K562 treated with DMSO at 1 percent for 4 hours (cell line): Measurements from ENCODE around the gene LYPD3. TPM values are rescaled to one million over a fixed set of nuclear protein-coding genes. Genes with fewer than 3 reads are reported as not detected.

Source experiments
- total RNA-seq: library from RNA; unstranded; fragments of 300-600 nt; gene quantifications from 2 replicates; pipeline ENCODE4 v1.2.3, GENCODE V29; 2022; ENCODE audit not compliant: insufficient read depth

Gene LYPD3
- 1.2 TPM in 1 of 2 replicates, not detected in the other for total RNA-seq

DNA sequence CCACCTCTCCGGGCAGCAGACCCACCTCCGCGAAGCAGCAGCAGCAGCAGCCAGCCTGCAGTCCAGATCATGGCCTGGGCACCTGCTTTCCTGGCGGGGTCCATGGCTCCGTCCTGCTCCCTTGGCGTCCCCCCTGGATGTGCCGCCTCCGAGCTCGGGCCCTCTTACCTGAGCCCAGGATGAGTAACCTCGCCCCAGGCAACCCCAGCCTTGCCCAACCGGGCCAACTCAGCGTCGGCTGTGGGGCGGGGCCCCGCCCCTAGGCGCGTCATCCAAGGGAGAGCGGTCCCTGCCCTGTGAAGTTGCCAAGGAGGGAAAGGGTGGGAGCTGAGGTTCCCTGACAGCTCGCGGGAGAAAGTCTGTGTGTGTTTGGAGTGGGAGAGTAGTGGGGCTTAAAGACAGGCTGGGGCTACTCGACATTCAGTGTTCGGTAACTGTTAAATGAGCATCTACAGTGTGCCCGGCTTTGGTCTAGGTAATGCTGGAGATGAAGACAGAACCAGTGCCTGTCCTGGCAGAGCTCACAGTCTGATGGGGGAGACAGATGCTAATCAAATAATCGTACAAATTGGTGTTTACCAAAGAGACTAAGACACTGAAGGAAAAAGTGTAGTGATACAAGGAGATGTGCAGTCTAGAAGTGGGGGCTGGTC lies at the start of gene LYPD3:
Gene LYPD3 (minus strand): TSS at position 141 of the 653 bp plus-strand sequence. CDS start 37 bp downstream, at position 104.

DNA sequence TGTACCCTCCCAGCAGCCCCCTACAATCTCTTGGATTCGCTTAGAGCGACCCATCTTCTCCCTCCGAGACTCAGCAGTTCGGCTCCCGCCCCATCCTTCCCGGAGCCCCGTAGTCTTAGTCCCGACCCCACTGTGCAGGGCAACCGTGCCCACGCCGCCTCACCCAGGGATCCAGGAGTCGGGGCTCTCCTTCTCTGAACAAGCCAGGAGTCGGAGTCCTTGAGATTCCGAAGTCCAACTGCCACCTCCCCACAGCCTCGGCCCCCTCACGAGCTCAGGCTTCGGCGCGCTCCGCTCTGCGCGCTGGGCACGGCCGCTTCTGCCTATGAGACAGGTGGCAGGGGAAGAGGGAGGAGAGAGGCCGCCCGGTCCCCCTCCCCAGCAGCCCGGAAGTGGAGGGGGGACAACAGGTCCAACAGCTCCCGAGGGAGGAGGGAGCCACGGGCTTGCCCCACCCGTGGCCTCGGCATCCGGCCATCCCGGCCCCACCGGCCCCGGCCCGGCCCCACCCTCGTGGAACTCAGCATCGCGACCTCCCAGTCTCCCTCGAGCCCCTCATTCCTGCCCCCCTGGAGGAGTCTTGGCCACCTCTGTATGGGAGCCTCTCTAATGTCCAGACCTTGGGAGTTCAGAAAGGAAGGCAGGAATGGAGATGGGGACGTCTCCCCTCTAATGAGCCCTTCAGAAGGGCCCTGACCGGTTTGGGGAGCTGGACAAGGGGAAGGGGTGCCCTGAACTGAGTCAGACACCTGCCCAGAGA lies 39.2 kb upstream of the LYPD3 start, which contains the start of gene PHLDB3:
Gene PHLDB3 (minus strand): TSS at position 321 of the 760 bp plus-strand sequence. CDS start 628 bp downstream, outside the sequence.

DNA sequence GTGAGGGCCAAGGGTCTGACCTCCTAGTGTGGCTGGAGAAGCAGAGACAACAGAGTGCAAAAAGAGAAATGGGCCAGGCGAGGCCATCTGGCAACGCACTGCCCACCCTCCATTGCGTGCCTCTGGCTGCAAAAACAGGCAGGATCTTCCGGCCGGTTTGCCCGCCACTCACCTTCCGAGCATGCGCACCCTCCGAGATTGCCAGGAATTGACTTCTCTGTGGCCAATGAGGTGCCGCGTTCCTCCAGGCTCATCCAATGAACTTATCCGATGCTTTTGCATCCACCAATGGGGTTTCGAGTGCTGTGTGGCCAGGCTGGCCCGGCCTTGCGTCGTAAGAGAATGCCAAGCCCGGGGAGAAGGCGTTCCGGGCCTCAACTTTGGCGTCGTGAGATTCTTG lies 50.9 kb downstream of the LYPD3 start, which contains the start of gene TEX101:
Gene TEX101 (plus strand): TSS at position 337 of the 400 bp plus-strand sequence. CDS start 1,030 bp downstream, outside the sequence.

Other genes with a start within 250 kb of the LYPD3 start
- gene PSG9, start 196.1 kb downstream of the LYPD3 start, total RNA-seq, result not detected in 2 replicates
- gene CD177, start 111.9 kb downstream of the LYPD3 start, total RNA-seq, result not detected in 2 replicates
- 0.76 and 1.6 TPM in 2 replicates for gene TEX101, start 50.7 kb downstream of the LYPD3 start, total RNA-seq
- 10.0 and 14.5 TPM in 2 replicates for gene PHLDB3, start 39.1 kb upstream of the LYPD3 start, total RNA-seq
- gene ETHE1, start 61.6 kb upstream of the LYPD3 start, total RNA-seq, result 18.3 and 26.5 TPM in 2 replicates
- 0.98 and 1.4 TPM in 2 replicates for gene ZNF575, start 67.6 kb upstream of the LYPD3 start, total RNA-seq
- 47.9 and 49.2 TPM in 2 replicates for gene XRCC1, start 109.9 kb upstream of the LYPD3 start, total RNA-seq
- gene PINLYP, start 110.2 kb upstream of the LYPD3 start, total RNA-seq, result 4.8 and 6.7 TPM in 2 replicates
- 5.4 and 10.9 TPM in 2 replicates for gene IRGQ, start 130.5 kb upstream of the LYPD3 start, total RNA-seq
- gene ZNF576, start 131.0 kb upstream of the LYPD3 start, total RNA-seq, result 6.1 and 6.6 TPM in 2 replicates
- gene SRRM5, start 146.5 kb upstream of the LYPD3 start, total RNA-seq, result 0.67 TPM in 1 of 2 replicates, not detected in the other
- 51.8 and 54.5 TPM in 2 replicates for gene ZNF428, start 154.0 kb upstream of the LYPD3 start, total RNA-seq
- gene CADM4, start 174.2 kb upstream of the LYPD3 start, total RNA-seq, result 2.9 and 4.4 TPM in 2 replicates
- gene PLAUR, start 204.6 kb upstream of the LYPD3 start, total RNA-seq, result 19.7 and 23.4 TPM in 2 replicates